GM21528 (cell line): ENCODE data around the gene IL37.
"Not testable (repeated sequence)": the region's sequence is repeated elsewhere in the genome, so short reads cannot be mapped to it uniquely, and the experiment has no call there.

Experiments
- ATAC-seq: cut with Tn5 transposase; IDR thresholded peaks from one replicate; pipeline ENCODE4 v1.9.1; 2021; ENCODE audit warnings: mild to moderate bottlenecking, moderate library complexity; ENCODE audit not compliant: unreplicated experiment, low FRiP score

IL37 gene

DNA sequence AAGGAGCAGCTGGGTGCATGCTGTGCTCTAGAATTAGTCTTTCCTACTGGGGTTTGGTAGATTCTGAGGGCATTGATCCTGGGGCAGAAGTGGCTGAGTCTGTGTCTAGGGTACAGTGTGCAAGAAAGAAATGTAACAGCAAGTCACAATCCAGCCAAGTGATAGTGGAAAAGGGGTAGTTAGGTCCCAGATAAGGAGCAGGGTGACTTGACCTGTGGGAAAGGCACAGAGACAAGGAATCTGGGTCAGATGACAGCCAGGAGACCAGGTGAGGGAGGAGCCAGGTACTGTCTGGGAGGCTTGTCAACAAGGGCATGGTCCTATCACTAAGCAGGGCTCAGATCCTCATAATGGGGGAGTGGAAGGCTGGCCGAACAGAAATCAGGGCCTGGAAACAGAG, 8.1 kb downstream of the IL37 start:
- ATAC-seq, result no peak

DNA sequence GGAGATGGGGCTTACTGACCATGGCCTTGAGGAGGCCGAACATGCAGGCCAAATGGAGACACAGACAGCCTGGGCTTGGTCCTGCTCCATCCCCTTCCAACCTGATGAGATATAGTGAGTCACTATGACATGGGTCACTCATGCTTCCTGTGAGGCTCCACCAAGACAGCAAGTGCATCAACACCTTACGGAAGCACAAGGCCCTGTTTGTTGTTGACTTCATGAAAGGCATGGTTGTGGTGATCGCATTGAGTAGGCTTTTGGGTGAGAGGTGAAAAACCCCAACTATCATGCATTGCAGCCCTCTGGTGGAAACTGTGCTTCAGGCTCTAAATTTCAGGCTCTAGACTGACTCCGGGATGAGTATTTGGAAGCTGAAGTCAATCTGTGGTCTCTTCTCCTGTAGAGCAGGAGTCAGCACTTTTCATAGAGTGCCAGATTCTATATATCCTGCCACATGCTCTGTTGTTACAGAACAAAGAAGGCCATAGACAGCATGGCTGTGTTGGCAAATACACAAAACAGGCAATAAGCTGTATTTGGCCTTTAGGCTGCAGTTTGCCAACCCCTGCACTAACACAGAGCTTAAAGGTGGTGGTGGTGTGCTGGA, 10.1 kb downstream of the IL37 start:
- no peak for ATAC-seq

DNA sequence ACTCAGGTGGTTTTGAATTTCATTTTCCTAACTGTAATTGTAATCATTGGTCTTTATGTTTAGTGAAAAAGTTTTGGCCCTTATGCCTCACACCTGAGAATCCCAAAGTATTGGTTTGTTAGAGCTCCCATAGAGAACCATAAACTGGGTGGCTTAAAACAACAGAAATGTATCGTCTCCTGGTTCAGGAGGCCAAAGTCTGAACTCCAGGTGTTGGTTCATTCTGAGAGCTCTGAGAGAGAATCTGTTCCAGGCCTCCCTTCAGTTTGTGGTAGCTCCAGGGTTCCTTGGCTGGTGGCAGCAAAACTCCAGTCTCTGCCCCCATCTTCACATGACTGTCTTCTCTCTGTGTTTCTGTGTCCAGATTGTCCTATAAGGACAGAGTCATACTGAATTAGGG, 11.0 kb downstream of the IL37 start:
- no peak for ATAC-seq

DNA sequence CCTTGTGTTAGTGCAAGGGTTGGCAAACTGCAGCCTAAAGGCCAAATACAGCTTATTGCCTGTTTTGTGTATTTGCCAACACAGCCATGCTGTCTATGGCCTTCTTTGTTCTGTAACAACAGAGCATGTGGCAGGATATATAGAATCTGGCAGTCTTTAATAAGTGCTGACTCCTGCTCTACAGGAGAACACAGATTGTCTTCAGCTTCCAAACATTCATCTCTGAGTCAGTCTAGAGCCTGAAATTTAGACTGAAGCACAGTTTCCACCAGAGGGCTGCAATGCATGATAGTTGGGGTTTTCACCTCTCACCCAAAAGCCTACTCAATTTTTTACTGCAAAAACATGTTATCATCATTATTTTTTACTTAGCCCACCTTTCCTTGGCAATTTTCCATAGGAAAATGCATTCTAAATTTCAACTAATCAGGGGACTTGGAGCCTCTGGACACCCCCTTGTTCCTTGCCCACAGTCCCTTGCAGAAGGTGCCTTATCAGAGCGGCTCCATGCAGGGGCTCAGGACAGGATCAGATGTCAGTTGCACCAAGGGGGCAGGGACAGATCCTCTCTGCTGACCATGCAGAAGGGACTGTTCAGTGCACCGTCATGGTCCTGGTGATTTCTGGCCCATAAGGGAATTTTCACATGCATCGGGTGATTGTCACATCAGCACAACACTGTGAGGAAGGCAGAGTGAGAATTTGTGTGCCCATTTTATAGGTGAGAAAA, 12.4 kb downstream of the IL37 start:
- ATAC-seq, result no peak

DNA sequence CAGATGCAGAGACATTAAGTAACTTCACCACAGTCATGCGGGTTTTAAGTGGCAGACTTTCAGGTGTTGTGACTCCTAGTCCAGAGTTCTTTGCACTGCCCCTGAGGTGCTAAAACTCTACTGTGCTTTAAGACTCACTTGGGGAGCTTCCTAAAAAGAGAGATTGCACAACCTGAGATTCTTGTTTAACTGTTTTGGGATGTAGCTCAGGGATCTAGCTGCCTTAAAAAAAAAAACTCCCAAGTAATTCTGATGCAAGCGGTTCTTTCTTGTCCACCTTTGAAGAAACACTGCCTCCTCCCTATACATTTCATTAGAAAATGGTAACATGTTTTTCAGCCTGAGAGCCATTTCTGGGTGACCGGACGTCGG, 13.0 kb downstream of the IL37 start:
- ATAC-seq, result no peak

DNA sequence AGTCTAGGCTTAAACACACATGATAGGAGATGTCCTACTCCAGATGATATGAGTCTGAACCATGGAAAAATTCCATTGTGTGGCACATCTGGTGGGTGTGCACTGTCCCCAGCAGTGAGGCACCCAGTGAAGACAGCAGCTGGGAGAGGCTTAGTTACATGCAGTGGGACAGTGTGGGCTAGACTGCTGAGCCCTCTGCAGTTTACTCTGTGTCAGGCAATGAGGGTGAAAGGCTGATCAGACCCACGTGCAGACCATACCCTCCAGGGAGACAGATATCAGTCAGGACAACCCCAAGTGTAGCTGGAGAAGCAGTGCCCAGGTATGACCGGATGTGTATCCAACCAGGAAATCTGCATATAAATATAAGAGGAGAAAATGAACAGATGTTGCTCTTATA, 13.4 kb downstream of the IL37 start:
- ATAC-seq, result no peak

DNA sequence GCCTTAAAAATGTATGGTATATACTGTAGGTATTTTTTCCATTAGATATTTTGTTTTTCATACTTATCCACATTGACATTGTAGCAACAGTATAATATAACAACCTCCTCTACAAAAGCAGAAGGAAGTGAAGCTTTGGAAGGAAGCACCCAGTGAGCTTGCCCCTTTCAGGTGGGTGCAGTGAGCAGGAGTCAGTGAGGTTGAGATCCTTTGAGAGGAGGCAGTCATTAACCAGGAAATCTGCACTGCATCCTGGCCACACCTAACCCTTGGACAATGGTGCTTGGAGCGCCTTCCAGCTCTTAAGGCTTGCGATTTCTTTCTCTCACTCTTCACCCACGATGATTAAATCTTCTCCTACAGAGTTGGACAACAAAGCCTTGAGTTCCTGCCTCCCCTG, 13.9 kb downstream of the IL37 start:
- no peak for ATAC-seq

DNA sequence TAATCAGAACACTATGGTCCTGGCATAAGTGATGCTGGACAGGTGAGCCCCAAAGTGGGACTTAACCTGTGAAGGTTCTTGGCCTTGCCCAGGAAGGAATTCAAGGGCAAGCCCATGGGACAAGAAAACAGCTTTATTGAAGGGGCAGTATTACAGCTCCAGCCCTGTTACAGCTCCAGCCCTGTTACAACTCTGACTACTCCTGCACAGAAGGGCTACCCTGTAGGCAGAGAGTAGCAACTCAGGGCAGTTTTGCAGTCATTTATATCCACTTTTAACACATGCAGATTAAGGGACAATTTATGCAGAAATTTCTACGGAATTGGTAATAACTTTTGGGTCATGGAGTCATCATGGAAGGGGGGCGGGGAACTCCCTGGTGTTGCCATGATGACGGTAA, 15.7 kb downstream of the IL37 start:
- no peak for ATAC-seq

DNA sequence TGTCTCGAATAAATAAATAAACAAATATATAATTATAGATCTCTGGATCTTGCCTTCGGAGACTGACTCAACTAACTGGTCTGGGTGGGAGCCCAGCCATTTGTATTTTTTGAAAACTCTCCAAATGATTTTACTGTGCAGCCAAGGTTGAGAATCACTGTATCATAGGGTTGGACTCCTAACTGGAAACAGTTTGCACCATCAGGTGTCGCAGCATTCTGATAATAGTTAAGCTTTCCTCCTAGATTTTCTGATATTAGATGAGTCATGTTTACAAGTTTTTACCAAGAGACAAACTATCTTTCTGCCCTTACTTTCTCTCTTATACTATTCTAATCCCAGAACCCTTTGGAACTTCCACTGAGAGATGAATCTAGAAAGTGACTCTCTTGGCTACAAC, 16.8 kb downstream of the IL37 start:
- ATAC-seq, result no peak

DNA sequence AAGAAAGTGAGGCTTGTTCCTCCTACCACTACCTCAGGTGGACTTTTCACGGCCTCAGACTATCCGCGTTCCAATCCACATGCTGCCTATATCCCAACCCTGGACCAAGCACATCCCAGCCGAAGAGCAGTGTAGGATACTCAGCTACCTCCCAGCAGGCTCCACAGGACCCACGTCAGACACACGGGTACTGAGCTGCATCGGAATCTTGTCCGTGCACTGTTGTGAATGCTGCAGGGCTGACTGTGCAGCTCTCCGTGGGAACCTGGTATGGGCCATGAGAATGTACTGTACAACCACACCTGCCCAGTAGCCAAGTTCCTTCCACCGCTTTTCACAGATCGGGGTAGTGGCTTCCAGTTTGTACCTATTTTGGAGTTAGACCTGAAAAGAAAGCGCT, 22.3 kb downstream of the IL37 start:
- no peak for ATAC-seq

DNA sequence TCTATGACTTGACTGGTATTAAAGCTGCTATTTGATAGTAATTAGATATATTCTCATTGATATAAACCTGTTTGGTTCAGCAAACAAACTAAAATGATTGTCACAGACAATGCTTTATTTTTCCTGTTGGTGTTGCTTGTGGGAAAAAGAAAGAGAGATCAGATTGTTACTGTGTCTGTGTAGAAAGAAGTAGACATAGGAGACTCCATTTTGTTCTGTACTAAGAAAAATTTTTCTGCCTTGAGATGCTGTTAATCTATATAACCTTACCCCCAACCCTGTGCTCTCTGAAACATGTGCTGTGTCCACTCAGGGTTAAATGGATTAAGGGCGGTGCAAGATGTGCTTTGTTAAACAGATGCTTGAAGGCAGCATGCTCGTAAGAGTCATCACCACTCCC, 23.2 kb downstream of the IL37 start:
- ATAC-seq, result not testable (repeated sequence)

DNA sequence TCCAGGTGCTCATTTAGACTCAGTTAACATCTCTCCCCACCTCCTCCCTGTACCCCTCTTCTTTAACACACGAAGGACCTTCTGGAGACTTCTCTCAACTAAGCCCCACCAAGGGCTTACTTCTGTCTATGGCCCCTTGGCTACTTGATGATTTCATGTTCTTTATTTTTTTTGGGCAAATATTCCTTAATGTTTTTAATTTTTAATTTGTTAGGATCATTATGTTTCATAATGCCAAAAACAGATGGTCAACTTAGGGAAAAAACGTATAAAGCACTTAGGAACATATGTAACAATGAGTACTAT, 25.9 kb downstream of the IL37 start:
- no peak for ATAC-seq

DNA sequence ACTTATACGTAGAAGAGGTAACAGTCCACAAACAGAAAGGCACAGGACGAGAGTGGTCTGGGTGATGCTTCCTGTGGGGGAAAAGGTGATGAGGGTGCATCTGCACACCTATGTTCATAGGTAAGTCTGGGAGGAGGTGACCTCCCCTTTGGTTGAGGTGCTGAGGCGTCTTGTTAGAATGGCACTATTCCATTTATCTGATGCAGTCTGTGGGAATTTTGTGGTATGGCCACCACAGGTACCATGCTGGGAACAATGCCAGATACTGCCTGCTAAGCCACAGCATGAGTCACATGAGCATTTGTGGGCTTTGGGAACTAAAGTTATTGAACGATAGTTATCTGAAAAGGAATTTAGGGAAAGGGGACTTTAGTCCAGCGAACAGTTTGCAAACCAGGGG, 27.9 kb downstream of the IL37 start:
- ATAC-seq, result no peak

DNA sequence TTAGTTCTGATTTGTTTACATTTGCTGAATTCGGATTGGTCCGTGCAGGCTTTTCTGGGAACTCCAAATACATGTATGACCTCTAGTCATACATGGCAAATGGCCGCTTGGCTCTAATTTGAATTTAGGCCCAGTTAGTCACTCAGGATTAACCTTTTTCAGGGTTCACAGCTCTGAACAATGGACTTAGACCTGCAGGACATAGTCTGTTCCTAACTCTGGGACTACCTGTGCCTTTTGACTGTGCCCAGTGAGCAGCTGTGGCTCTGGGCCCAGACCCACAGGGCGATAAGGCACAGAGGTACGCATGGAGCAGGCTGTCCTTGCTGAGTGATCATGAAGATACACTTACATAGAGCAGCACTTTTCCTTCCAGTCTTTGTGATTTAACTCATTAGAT, 28.5 kb downstream of the IL37 start:
- no peak for ATAC-seq

DNA sequence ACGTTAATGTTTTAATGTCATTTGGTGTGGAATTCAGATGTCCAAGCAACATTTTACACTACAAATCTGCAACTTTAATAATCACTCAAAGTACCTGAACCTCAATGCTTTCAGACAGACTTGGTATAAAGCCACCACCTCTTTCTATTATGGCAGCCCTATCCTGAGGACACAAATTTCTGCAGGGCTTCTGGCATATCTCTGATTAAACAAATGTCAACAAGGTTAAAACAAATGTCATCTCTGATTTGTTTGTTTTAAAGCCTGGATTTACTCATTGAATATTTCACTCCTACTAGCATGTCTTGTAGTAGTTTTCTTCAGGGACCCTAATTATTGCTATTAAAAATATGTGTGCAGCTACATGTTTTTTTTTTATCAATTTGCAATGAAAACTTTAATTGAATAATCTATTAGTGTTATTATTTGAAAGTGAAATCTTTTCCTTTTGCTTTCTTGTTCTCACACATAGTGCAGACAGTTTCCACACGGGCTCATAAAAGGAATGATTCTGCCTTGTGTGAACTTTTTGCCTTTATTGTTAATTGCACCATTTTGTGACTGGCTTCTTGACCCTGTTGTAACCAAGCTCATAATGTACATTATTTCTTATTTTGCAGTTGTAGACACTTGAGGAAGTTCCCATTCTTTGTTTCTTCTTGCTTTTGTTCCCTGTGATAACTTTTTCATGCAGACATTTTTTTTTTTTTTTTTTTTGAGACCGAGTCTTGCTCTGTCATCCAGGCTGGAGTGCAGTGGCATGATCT, 30.1 kb downstream of the IL37 start:
- no peak for ATAC-seq

DNA sequence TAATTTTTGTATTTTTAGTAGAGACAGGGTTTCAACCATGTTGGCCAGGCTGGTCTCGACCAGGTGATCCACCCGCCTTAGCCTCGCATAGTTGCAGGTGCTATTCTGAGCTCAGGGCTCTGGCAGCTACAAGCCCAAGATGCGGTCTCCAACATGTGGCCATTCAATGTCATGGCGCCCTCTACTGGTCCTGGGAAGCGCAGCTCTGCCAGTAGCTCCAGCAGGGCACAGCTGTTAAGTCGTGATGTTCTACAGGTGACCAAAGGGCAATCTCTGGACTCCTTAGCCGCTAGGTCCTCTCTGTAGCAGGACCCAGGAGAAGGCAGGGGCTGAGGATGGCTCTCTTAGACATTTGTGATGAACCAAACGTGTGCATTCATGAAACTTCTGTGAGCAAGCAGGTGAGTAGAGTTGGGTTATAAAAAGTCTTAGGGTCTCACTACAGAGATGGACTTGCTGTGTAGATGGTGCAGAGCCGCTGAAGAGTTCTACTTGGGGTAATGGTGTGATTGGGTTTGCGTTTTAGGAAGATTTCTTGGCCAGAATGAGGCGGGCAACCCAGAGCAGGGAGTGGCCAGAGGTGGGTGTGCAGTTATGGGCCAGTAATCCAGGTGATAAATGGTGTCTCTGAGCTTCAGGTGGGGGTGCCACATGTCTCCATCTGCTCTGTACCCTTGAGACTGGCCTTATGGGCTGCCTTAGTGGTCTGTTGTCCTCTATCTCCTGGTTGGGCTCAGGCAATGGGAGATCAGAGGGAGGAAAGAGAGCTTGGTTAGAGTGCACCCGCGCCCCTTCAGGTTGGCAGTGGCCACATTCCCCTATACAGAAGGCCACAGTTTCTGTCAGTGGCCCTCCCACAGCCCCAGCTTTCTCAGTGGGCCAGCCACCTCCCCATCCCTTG, 31.0 kb downstream of the IL37 start:
- peak; percentile 85 for ATAC-seq

DNA sequence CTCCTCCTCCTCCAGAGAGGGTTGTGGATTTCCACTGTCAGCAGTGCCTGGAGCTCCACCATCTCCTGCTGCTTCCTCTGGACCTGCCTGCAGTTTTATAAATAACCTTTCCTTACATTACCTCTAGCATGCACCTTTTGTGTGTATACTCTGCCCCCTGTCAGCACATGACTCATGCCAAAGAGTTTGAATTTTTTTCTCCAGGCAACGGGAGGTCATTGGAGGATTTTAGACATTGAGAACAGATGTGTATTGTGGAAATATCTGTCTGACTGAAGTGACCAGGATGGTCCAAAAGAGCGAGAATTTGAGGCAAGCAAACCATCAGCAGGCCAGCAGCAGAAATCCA, 31.7 kb downstream of the IL37 start:
- ATAC-seq, result no peak

DNA sequence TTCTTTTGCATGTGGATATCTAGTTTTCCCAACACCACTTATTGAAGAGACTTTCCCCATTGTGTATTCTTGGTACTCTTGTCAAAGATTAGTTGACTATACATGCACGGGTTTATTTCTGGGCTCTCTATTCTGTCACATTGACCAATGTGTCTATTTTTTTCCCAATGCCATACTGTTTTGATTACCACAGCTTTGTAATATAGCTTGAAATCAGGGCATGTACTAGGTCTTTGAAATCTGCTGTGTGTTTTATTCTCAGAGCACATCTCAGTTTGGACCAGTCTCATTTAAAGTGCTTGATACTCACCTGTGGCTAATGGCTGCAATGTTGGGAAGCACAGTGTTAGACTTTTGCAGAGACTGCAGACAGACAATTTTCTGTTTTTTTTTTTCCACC, 34.0 kb downstream of the IL37 start:
- ATAC-seq, result no peak

DNA sequence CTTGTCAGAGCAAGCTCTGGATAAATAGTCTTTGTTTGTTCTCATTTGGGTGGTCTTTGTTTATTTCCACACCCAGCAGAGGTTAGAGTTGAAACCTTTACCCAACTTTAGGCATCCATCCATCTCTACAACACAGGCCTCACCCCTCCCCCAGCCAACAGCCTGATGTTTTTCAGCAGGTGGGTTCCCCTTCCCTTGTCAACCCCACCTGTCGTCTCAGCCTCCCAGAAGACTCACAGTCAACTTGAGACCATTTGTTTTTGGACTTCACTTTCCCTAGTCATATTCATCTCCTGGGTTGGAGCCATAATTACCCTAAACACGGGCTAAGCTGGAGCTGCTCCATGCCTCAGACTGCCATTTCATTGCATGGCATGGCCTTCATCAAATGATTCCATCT, 35.1 kb downstream of the IL37 start:
- no peak for ATAC-seq

DNA sequence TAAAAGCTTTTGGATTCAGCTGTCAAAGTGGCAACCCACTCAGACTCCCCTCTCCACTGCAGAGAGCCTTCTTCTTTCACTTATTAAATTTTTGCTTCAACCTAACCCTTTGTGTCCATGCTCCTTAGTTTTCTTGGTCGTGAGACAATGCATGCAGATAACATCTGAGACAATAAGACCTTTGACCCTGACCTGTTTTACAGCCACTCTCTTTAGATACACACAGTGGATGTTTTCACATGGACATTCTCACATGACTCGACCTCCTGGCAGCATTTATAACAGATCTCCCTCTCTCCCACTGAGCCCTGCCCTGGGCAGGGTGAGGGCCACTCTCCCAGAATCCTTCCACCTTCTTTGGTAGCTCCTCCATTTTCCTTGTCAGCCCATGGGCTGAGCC, 36.4 kb downstream of the IL37 start:
- ATAC-seq, result no peak

DNA sequence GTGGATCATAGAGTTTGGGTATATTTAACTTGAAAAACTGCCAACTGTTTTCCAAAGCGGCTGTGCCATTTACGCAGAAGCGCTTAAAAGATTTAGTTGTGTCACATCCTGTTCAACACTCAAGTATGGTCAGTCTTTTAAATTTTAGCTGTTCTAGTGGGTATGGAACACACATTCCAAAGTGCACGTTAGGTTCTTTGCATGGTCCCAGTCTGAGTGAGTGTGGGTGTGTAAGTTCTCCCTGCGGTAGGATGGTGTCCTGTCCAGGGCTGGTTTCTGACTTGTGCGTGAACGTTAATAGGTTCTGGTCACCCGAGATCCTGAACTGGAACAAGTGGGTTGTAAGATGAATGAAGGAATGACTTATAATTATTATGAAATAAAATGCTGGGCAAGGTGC, 38.5 kb downstream of the IL37 start:
- no peak for ATAC-seq
